GM19193 (cell line): ENCODE measurements around the gene FTO.

Experiments
- POLR2A ChIP-seq: IDR thresholded peaks from 4 replicates; pipeline ENCODE4 v1.6.1; 2011; ENCODE audit not compliant: insufficient read depth, insufficient read length; ENCODE audit errors: extremely low read depth

FTO gene

DNA sequence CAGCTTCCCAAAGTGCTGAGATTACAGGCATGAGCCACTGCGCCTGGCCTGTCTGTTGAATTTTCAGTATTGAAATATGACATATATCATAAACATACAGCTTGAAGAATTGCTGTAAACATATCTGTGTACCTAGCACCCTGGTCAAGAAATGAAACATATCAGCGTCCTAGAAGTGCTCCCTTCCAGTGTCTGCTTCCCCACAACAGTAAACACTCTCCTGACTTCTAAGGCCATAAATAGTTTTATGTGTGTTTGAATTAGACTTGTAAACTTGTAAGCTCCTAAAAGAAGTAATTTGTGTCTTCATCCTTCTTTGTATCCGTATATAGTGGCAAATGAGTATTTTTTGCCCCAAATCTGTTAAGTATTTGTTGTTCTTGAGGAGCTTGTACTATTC is 132.2 kb downstream of the FTO start:
- no peak for TF ChIP-seq POLR2A

DNA sequence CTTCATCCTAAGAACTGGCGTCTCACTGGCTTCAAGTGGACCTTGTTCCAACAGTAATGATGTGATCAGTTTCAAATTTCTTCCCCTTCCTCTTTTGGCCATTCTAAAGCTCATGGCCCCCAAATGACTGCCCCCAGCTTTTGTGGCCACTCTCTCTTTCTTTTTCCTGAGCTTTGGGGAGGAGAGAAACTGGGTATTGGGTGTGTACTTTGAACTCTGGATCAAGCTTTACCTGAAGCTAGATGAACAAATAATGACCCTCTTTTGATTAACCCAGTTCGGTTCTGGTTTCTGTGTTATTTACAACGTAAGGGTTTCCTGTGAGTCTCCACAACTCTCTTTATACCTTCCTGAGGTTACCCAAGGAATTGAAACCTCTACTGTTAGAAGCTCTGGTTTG is 132.7 kb downstream of the FTO start:
- no peak for TF ChIP-seq POLR2A

DNA sequence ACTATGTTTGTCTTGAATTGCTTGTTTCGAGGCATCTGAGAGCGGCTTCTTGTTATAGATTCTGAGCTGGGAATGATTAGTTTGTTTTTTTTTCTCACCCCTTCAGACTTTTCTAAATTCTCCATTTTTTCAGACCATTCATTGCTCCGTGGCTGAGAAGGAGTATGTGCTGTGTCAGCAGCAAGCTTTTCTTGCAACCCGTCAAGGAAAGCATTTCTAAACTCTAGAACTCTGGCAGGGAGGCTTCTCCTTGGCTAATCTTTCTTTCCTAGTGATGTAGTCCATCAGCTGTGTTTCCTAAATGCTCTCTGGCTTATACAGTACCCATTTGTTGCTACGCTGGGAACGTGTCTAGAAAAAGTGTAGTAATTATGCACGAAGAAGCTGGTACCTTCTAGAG is 133.5 kb downstream of the FTO start:
- TF ChIP-seq POLR2A: no peak

DNA sequence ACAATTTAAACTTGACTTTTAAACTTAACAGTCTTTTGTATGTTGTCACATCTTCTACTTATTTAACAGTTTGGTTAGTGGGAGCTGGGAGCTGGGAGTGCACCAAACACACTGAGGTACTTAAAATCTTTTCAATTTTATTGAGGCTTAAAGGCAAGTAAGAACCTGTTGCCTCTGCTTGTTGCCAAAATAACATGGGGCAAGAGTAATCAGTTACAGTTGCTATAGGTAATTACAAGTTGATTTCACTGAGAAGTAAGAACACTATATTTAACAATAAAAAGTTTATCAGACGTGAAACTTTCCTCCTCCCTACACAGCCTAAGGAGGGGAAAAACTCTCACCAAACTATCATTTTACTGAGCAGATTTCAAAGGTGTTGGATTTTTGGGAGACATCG is 135.2 kb downstream of the FTO start:
- no peak for TF ChIP-seq POLR2A

DNA sequence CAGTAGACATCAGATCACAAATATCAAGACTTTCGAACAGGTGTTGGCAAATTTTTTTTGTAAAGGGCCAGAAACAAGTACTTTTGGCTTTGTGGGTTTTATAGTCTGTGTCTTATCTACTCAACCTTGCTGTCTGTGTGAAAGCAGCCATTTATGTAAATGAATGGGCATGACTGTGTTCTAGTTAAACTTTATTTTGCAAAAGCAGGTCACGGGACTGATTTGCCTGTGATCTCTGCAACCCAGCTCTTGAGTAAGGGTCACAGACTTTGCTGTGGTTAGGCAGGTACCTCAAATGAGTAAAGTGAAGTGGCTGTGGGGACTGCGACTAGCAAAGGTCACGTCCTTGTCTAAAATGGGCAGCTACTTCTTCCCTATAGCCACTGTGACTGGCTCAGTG is 136.5 kb downstream of the FTO start:
- no peak for TF ChIP-seq POLR2A

DNA sequence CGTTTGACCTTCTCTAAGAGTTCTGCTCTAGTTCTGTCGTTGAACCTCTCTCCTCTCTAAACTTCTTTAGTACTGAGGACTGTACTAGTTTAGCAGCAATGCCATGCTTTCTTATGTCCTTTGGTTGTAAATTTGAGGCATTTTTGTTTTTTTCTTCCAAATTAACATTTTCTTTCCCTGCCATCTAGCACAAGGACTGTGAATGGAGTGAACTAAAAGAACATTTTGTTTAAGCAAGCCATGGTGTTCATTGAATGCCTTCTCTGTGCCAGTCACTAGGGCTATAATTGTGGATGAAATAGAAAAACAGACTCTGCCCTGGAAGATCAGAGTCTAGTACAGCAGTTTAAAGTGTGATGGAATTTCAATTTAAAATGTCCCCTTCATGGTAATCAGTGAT is 137.9 kb downstream of the FTO start:
- TF ChIP-seq POLR2A: no peak

DNA sequence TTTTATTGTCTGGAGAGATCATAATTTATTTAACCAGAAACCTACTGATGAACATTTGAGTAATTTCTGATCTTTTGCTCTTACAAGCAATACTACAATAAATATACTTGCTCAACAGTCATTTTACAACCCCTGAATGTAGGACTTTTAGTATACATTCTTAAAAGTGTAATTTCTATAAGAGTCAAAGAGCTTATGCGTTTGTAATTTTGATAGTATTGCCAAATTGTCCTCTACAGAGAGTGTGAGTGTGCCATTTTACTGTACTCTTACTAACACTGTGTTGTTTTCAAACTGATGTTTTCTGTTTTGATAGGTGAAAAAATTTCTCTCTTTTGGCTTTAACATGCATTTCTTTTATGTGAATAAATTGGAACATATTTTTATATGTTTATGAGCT is 139.1 kb downstream of the FTO start:
- TF ChIP-seq POLR2A: no peak

DNA sequence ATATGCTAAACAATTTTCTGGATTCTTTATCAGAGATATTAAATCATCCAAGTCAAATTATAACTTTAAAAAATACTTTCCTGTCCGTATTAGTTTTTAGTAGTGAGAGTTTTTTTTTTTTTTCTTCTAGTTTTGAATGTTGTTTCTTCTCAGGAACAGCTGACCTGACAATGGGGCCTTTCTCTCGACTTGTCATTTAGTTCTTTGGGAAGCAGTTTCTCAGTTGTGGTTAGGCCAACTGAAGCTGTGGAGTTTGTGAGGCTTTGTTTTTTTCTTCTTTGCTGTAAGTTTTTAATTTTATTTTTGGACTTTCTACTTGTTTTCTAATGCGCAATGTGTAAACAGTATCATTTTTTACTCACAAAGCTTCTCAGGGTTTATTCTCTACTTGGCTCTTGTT is 140.8 kb downstream of the FTO start:
- TF ChIP-seq POLR2A: no peak

DNA sequence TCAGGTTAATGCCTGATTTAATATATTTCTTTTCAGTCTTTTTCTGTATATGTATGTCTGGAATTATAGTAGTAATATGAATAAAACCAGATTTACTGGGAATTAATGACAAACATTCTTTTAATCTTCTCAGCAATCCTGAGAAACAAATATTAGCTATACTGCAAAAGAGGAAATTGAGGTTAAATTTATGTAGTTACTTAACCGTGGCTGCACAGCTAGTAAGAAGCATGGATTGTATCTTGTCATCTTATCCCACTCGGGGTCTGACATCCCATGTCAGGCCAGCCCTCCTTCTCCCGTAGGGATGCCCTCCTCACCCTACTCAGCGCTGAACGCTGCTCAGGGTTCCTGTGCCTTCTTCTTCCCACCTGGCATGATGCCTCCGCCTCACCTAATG is 143.0 kb downstream of the FTO start:
- no peak for TF ChIP-seq POLR2A

DNA sequence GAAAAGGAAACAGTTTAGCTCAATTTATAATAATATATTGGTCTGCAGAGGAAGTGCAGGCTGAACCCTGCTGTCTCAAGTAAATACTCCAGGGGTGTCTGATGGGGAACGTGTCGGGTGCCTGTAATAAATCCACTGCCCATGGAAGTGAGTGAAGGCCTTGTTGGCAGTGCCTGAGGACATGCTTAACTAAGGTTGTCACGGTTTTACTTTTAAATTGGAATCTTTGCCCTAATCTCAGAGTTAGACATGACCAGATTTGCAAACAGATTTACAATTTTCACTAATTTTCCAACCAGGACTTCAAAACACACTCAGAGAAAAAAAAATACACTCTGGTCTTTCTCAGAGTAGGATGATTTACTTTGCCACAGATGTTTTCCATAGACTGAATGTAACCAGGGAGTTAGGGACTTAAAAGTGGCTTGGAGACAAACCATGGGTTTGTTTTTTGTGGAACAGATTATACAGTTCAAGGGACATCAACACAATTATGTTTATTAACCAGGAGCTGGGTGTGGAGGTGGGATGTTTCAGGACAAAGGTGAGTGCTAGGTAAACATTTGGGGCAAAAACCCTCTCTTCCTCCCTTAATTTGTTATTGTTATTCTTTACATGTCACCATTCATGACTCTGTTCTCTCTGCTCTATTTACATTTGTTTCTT is 144.5 kb downstream of the FTO start:
- TF ChIP-seq POLR2A: no peak

DNA sequence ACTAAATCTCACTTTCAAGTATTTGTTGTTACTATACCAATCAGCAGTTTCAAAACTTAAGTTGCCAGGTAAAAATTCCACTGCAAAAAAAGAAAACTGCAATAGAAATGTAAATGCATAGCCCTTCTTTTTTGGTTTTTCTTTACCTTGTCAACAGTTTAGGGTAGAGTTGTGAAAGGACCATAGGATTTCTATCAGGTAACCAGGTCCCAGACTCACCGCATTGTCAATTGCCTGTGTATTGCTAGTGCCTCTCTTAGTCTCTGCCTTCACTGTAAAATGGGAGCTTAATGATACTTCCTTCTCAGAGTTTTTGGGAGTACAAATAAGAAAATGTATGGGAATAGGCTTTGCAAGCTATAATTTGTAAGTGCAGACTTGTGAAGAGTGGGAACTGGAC is 145.0 kb downstream of the FTO start:
- TF ChIP-seq POLR2A: no peak

DNA sequence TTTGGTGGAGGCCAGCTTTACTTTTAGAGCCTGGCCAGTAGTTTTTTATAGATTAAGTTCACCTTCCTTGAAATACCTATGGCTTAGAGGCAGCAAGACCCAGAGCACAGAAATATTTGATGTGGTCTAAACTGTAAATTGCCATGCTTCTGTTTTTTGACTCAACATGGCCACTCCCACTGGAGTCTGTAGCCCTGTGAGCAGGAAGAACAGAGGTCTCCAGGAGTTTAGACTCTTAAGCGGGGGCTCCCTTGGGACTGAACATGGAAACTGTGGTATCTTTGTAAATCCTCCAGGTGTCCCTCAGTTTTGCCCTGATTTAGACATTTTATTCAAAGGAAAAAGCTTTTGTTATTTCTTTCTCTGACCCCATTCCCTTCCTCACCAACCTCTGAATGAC is 145.6 kb downstream of the FTO start:
- no peak for TF ChIP-seq POLR2A

DNA sequence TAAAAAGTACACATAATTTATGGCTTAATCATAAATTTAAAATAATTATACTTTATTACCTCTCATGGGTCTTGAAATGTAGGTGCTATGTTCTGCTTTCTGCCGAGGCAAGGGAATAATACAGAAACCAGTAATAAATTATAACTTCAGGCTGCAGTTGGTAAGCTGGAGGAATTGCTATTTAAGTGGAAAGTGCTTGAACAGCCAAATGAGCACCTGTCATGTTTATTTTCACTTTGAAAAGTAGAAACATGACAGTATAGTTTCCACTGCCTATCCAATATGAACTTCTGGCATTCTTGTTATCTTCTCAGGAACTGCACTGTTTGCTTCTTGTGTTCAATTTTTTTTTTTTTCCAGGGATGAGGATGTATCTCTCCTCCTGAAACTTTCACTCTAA is 146.0 kb downstream of the FTO start:
- TF ChIP-seq POLR2A: no peak

DNA sequence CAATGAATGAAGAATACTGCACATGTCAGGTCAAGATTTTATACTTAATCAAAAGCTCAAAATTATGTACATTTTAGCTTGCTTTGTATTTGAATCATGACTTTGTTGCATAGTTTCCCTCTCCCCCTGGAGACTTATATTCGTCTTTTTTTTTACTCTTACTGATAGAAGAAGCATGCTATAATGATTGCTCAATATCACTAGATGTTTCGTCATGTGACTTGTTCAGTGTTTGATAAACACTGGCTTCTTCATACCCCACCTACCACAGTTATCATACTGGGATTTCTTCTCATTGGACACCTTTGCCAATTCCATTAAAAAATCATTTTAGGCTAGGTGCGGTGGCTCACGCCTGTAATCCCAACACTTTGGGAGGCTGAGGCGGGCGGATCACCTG is 148.7 kb downstream of the FTO start:
- TF ChIP-seq POLR2A: no peak

DNA sequence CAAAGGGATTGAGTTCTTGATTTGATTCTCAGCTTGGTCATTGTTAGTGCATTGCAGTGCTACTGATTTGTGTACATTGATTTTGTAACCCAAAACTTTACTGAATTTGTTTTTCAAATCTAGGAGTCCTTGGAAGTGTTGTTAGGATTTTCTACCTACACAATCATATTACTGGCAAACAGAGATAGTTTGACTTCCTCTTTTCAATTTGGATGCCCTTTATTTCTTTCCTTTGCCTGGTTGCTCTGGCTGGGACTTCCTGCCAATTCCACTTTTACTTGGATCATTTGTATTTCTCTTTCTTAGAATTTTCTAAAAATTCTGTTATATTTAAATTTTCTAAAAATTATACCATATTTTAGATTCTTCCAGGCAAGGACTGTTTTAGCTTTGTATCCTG is 151.1 kb downstream of the FTO start:
- no peak for TF ChIP-seq POLR2A

DNA sequence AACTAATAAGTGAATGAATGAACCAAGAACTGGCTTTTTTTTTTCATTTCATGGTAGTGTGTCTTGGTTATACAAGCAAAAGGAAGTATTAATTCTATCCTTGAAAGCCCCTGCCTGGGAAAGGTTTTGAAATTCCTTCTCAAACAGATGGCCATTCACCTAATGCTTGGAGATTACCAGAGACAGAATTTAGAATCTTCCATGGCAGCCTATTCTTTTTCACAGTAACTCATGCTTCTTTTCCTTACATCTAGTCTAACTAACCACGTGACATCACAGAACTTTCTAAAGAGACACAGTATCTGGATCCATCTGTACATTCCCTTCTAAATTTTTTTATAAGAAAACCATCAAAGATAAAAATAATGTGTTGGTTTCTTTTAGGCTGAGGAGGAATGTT is 151.6 kb downstream of the FTO start:
- TF ChIP-seq POLR2A: no peak

DNA sequence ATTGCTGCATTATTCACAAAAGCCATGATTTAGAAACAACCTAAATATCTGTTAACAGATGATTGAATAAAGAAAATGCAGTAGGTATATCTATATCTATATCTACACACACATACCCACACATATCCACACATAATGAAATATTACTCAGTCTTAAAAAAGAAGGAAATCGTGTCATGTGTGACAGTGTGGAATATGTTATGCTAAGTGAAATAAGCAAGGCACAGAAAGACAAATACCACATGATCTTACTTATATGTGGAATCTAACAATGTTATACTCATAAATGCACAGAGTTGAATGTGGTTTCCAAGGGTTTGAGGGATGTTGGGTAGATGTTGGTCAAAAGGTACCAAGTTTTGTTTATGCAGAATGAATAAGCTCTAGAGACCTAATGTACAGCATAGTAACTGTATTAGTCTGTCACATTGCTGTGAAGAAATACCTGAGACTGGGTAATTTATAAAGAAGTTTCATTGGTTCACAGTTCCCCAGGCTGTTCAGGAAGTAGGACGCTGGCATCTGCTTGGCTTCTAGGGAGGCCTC is 156.1 kb downstream of the FTO start:
- no peak for TF ChIP-seq POLR2A
